KG1 (cell line): ENCODE results near the gene HLA-DMB.

Experiments used
- DNase-seq: peaks from one replicate; lab custom pipeline; 2025; lab: John Stamatoyannopoulos, UW

HLA-DMB gene

GRCh38 chr6:32971581-32972352 lies 30.9 kb upstream of the HLA-DMB start:
- peak; percentile 97 for DNase-seq

GRCh38 chr6:32971242-32971580 lies 30.4 kb upstream of the HLA-DMB start:
- DNase-seq: no peak

GRCh38 chr6:32970413-32971241 lies 29.8 kb upstream of the HLA-DMB start:
- DNase-seq: peak; percentile 90

- no peak for DNase-seq
Measured at GRCh38 chr6:32969685-32970412, 29.0 kb upstream of the HLA-DMB start.

- peak; percentile 89 for DNase-seq
Measured at GRCh38 chr6:32968867-32969684, 28.2 kb upstream of the HLA-DMB start.

- DNase-seq: peak; percentile 96
Measured at GRCh38 chr6:32968093-32968866, 27.5 kb upstream of the HLA-DMB start, which contains the start of gene BRD2. Gene BRD2 (plus strand): TSS chr6:32968594. CDS start chr6:32972899, 4,305 bp downstream.

DNA sequence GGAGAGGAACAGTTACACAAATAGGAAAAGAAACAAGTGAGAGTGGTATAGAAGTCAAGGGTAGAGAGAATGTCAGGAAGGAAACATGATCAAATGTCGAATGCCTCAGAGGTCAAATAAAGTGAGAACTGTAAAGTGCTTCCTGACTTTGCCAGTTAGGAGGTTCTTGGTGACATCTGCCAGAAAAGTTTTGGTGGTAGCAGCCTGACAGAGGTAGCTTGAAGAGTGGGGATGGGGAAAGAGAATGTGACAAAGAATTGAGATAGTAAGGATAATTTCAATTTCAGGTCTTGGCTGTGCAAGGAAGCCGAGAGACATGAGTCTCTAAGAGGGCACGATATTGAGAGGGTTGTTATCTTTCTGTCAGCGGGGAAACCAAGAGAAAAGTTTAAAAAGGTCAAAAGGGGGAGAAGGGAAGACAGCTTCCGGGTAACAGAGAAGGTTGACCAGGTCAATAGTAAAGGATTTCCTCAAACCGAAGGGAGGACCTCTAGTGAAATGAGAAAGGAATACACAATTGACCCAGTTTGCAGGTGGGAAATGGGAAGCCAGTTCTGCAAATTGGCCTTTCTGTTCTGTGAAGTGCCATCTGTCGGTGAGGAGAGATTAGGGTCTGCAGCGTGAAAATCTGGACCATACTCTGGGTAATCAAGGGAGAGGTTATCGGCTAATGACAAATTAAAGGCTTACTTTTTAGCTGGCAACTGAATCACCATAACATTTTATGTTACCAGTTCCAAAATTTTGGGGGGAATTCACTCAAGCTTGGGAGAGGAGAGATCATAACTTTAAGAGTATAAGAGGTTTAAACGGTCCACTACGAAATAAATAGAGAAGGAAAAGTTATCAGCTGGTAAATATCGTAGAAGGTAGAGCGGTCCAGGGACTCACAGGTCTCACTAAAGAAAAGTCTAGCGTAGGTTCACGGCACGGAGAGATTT lies 26.6 kb upstream of the HLA-DMB start:
- DNase-seq: peak; percentile 56

DNA sequence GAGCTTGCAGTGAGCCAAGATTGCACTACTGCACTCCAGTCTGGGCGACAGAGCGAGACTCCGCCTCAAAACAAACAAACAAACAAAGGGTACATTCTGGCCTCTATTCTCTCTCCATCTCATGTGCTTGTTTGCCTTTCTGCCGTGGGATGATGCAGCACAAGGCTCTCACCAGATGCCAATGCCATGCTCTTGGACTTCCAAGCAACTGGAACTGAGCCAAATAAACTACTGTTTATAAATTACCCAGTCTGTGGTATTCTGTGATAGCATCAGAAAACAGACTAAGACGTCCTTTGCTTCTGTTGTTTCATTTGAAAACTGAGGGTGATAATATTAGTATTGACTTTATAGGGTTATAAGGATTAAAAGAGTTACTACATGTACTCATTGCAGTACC lies 23.9 kb upstream of the HLA-DMB start:
- no peak for DNase-seq

- DNase-seq: no peak
Measured at GRCh38 chr6:32963866-32964265, 23.0 kb upstream of the HLA-DMB start.

- DNase-seq: no peak
Measured at GRCh38 chr6:32962213-32962826, 21.5 kb upstream of the HLA-DMB start.

- DNase-seq: no peak
Measured at GRCh38 chr6:32960563-32960962, 19.7 kb upstream of the HLA-DMB start.

DNA sequence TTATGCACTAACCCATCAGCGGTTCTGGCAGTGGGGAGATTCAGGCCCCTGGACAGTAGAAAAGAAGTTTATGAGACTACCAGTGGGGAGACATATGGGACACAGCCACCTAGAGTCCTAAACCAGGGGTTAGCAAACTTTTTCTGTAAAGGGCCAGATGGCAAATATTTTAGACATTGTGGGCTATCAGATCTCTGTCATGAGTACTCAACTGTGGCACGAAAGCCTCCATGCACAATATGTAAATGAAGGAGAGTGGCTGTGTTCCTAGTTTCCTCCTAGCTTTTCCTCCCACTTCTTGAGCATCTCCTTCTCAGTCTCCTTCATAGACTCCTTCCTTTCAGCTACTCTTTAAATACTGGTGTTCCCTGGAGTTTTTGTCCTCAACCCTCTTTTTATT lies 15.3 kb upstream of the HLA-DMB start:
- no peak for DNase-seq

DNA sequence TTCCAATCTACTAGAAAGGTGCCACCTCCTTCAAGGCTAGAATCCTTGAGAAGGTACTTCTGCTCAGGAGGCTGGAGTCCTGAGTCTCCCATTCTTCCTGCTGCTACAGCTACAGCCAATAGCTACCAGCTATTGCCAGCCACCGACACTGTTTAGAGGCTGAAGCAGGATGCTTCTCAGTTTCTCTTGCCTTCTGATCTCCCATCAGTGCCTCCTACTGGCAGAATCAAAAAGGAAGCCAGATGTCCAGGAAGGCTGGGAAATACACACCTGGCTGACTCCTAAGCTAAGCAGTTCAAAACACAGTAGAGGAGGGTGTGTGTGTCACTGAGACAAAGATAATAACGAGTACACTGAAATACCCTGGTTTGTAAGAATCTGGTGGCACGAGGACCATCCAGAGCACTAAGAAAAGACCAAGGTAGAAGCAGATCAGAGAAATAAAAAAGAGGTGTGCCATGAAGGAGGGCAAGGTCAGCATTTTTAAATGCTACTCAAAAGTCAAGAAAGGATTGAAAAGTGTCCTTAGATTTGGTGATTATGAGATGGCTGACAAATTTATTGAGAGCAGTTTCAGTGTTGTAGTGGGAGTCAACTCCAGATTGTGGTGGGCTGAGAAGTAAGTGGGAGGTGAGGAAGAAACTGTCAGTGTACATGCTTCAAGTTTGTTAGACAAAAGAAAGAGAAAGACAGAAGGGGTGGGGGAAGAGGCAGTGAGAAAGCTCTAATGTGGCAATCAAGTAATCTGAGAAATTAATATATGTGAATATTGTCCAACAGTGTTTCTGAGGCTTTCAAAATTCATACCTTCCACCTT lies 14.4 kb upstream of the HLA-DMB start:
- no peak for DNase-seq

DNA sequence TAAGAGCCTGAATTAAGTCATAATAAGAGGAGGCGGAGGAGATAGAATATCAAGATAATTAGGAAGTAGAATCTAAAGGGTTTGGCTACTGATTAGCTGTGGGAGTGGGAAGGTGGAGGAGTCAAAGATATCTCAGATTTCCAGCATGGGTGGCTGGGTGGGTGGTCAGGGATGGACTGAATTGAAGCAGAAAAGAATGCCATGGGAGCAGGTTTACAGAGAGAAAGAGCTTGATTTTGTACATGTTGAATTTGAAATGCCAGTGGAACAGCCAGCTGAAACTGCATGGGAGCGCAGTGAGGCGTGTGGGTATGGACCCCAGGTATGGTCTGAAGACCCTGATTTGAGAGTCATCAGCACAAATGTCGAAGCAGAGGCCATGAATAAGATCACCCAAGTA lies 13.4 kb upstream of the HLA-DMB start:
- no peak for DNase-seq

DNA sequence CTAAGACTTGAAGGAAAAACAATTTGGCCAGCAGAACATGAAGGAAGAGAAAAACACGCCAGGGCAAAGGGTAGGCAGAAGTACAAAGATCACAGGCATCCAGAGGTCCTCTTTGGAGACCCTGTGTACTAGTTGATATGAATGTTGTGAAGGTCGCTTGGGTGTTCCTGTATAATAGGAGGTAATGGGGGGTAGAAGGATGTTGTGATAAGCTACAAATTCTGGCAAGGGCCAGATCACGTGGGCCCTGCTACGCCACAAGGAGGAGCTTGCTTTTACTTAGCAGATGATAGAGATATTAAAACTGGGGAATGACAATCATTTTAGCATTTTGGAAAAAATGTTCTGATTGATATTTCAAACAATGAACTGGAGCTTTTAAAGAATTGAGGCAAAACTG lies 12.9 kb upstream of the HLA-DMB start:
- DNase-seq: no peak

DNA sequence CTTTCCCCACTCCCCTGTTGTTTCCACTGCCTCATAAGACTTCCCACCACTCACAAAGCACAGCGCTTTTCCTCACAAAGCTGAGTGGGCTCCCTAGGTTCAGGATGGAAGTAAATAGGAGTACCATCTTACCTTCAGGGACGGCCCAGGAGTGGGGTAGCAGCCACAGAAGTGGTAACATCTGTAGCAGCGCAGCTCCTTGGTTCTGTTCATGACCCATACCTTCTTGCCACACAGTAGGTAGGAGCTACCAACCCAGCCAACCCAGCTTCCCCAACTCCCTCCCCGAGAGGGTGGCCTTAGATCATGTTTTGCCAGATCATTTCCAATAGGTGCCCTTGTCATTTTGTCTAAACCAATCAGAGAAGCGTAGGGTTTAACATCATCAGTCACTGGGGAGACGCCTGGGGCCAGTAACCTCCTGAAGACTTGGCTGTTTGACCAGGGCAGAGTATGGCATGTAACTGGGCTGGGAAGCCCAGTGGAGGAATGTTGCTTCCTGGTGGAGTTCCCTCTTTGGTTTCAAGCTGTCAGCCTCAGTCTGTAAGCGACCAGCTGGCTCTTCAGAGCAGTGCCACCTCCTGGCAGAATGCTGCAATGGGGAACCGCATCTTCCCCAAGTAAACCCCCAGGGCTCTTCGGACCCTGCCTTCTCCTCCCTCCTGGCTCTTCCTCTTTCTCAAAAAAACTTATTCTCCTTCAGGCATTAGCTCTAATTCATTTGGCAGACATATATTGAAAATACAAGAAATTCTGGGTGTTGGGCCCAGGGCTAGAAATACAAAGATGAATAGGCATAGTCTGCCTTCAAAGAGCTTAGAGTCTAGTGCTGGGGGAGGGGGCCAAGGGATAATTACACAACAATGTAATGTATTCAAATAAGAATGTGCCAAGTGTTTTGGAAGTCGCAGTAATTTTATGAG lies 12.2 kb upstream of the HLA-DMB start, which contains the start of gene HLA-DMA:
Gene HLA-DMA, minus strand, starts transcription at position 281 of the 923 bp plus-strand sequence. Its CDS starts 61 bp downstream, at position 220.
- DNase-seq: peak; percentile 90

DNA sequence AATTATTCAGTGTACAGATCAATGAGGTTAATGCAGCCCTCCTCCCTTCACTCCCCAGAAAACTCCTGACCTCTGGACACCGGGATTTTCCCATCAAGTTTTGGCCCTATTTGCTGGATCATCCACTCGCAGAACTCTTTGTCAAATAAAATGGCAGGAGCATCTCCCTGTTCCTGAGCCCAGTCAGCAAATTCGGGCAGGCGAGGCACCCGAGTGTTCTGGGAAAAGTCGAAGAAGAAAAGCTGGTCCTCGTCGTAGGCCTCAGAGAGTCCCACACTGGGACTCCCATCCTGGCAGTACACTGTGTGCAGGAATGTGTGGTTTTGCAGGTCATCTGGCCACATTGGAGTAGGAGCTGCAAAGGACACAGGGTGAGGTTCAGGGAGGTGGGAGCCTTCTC lies 9.6 kb upstream of the HLA-DMB start:
- no peak for DNase-seq
